Stimulated activated CD8-positive, alpha-beta memory T cell treated with anti-CD3 and anti-CD28 coated beads, Interleukin-2, amount 100 ng/mL, for 48 hours (primary cell): ENCODE data around the gene OVAAL.
"Not testable (repeated sequence)": the region's sequence is repeated elsewhere in the genome, so short reads cannot be mapped to it uniquely, and the experiment has no call there.

Experiments used
- DNase-seq, 2 donors: peaks; one replicate each; pipeline ENCODE4 v3.0.0-alpha.2; 2020; ENCODE audit warnings: low read depth in 2 of 2

Gene OVAAL

DNA sequence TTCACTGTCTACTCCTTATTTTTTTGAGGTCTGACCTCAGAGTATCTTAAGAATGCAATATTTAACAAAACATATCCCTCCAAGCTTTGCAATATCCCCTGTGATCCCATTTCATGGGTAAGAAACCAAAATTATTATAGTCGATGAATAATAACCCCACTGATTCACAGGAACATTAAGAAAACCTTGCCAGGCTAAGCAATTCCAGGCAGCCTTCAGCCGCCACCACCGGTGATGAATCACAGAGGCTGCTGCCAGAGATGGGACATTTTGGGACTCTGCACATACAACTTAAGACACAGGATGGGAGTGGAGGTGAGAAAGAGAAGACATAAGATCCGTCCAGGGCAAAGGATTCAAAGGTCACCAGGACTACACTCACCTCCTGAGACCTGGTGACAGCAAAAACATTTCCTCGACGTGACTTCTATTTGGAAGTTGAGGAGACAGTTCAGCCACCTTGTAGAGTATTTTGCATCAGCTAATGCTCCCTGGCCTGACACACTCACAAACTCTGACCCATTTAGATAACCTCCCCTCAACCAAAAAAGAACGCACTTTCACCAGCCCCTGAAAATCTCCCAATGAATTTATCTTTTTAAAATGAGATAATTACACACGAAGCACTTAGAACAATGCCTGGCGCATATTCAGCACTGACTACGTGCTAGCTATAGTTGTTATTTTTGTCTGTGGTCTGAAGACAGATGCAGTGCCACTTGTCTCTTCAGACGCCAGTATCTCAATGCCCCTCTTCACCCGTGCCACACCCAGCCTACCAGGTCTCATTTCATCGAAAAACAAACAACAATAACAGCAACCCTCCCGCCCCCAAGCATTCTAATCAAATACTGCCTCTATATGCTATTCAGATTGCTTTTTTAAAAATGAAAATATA, 17.8 kb upstream of the OVAAL start:
- DNase-seq, result no peak

DNA sequence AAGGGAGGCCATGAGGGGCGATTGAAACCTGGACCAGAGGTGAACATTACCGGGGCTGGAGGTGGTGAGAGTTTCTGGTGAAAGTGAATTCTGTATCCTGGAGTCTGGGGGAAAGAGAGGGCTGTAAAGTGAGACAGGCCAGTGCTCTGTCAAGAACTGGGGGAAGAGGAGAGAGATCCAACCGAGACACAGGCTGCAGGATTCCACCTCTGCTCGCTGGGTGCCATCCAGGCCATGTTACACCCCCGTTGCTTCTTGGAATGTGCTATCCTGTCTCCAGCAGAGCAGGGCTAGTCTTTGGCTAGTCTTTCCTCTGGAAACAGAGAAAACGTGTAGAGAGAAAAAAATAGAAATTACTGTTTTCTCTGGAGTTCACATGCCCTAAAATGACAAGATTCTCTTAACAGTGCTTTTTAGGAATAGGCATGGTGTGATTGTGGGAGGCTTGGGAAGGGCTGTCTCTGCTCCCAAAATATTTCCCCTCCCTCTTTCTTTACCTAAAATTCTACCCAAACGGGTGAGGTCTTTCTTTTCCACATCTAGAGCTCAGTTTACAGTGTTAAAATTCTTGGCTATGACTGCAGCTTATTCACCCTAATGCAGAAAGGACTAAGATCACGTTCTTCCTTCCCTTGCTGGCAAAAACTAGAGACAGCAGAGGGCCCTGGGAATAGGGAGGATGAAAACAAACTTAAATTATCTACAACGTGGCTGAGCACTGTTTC, 16.5 kb upstream of the OVAAL start:
- DNase-seq, result no peak

DNA sequence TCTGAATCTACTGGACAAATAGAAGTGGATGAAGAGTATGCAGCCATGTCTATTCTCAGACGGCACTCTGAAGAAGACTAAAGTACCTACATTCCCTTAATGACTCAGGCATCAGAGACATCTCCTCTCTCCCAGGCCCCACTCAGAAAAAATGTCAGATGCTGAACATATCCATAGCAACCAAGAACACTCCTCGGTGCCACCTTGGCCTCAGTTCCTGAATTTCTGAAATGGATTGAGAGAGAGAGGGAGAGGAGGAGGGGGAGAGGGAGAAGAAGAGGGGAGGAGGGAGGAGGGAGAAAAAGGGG, 16.0 kb upstream of the OVAAL start:
- DNase-seq, result no peak

DNA sequence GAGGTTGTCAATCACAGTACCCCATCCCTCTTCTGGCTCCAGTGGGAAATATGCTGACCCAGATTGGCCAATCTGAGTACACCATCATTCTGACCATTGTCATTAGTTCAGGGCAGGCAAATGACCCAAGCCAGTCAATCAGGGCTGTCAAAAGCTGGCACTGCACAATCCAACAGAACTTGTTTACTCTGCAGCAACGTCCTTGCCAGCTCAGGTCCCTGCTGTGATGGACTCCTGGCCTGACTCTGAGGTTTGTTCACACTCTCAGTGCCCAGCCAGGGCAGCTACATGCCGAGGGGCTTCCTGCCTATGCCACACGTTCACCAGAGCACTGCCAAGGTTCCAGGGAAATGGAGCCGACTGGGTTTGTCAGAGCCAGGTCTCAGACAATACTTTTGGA, 14.7 kb upstream of the OVAAL start:
- DNase-seq, result no peak

DNA sequence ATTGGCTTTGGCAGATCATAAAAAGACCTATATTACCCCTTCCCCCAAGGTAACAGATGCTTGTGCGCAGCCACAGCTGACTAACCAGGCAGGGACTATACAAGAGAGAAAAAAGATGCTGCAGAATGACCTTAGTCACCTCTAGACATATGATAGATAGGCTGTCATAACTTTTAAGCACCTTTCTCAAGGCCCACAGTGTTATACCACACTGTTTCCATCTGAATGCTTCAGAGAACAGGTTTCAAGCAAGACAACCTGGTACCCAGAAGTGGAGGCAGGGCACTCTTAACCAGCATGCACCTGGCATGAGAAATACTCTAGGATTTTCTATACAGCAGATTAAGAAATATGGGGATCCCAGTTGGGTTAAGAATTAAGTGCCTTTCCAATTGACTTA, 12.8 kb upstream of the OVAAL start:
- DNase-seq, result no peak

DNA sequence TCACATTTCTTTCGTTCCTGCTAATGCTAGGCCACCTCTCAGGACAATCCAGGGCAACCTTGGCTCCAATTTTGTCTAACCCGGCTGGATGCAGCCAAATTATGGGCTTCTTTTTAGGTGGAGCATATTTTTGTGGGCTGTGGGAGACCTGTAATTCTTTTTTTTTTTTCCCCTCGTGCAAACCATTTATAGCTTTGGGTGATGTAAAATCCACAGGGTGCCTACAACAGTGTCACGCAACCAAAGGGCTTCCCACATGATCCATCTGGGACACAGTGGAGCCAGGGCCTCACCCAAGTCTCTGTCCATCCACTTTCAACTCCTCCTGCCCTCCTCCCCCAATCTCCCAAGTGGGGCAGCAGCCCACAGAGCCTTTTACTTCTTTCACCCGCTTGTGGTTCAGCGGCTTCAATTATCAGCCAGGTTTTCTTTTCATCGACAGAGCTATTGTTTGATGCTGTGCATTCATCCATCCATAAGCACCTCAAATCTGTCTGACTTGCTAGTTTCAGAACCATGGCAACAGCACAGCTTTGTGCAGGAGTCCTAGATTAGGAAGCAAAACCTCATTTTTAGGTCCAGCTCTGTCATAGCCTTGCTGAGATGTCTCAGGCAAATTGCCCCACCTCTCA, 10.0 kb upstream of the OVAAL start:
- no peak for DNase-seq

DNA sequence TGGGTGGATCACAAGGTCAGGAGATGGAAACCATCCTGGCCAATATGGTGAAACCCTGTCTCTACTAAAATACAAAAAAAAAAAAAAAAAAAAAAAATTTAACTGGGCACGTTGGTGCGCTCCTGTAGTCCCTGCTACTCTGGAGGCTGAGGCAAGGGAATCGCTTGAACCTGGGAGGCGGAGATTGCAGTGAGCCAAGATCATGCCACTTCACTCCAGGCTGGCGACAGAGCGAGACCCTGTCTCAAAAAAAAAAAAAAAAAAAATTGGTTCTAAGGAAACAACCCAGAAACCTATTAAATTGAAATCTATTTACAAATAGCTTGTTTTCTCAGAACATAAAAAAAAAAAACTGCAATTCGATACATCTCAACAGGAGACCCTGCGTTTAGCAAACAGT, 9.0 kb upstream of the OVAAL start:
- not testable (repeated sequence) for DNase-seq

DNA sequence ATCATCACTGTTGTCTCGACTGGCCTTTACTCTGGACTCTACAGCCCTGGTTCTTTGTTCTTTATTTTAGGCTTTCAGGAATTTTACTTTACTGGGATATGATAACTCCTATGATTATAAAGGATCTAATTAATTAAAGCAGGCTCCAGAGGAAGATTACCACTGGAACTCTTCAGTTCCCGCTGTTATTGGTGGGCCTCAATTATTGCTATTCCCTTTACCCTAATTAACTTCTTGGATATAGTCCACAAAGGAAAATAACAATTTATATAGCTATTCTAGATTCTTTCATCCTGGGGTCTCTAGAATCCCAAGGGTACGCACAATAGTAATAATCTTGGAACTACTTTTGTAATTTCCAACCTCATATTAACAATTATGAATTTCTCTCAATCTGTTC, 8.5 kb upstream of the OVAAL start:
- no peak for DNase-seq

DNA sequence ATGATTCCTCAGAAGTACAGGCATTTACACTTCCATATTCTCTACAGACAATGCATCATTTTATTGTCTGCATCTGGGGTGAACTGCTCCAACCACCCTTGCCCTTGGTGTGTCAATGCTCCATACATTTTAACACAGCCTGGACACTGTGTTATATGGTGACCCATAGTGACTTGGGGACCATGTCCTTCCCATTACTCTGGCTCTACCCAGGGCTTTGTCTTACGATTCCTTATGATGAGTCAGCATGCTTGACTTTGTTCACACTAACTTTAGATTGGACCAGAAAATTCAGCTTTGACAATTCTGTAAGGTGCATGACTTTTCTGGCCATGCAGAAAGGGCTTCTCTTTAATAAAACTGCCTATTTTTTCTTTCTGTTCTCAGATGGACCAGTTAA, 6.8 kb upstream of the OVAAL start:
- DNase-seq, result no peak

DNA sequence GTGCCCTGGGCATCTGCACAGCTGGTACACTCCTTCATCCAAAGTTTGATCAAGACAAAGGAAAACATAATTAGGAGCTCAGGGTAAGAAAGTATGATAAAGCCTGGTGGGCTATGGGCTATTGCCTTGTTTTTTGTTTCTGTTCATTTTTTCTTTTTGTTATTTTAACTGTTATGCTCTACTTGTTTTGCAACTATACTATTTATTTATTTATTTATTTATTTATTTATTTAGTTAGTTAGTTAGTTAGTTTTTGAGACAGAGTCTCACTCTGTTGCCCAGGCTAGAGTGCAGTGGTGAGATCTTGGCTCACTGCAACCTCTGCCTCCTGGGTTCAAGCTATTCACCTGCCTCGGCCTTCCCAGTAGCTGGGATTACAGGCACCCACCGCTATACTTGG, 5.7 kb upstream of the OVAAL start:
- DNase-seq, result not testable (repeated sequence)

DNA sequence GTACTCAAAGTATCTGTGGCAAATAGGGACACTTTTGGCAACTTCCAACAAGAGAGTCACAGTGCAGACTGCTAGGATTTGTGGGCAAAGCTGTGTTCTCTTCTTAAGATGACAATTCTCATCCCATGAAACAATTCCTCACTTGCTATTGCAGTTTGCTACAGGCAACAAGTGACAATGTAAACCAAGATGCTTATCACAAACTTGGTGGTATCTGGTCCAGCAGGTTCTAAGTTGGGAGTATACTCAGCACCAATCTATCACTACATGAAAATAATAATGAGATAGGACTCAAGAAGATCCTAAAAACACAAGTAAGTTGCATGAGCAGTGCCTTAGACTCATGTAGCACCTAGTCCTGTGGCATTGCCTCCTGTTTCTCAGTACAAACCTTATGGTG, 3.4 kb upstream of the OVAAL start:
- no peak for DNase-seq

DNA sequence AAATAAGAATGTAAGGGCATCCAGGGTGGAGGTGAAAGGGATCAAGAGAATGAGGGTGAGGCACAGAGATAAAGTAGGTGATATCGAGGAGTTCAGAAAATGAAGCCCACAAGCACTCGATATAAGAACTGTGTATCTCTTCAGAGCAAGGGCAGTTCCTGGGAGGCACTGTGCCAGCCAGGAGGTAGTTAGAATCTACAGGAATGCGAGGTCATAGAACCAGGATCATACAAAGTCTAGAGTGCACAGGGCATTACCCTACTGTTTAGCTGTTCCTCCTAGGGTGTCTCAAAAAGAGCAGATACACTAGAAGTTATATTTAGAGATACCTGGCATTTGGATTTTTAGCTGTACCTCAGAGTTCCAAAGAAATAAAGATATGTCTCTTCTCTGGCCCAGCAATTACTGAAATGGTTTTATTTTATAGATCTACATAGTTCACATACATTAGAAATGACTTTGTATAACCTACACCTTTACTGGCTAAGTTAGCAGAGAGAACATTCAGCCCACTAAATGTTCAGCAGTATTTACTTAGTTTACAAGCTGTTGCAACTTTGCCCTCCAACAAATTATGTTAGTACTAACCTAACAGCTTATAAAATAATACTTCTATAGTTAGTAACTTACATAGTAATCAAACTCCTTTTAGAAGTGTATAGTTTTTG, 1.6 kb downstream of the OVAAL start:
- no peak for DNase-seq

DNA sequence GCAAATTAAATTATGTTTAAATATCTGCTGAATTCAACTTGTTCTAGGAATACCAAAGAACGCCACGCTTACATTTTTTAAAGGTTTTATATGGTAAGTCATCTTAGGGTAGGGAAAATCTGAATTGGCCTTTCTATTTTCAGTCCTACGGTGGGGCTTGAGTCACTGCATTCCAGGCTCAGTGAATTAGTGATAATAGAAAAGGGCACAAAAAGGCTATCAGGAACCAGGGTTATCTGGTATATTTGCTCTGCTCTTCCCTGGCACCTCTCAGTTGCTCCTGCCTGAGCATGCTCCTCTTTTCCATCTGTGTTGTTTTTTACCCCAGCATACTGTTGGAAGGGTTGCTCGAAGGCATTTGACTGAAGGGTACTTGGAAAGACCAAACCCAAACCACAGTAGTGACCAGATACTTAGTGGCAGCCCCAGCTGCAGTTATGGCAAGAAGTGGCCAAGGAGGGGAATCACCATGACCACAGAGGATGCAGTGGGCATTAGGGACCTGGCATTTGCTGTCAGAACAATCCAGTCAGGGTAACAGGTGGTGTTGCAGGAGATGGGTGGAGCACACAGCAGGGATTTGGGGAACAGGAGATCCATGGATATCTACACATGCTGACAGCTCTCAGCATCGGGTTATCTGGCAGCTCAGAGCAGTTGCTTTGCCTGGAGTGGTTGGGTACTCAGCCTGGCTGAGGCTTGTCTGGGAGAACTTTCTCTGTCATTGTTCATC, 2.3 kb downstream of the OVAAL start:
- no peak for DNase-seq

DNA sequence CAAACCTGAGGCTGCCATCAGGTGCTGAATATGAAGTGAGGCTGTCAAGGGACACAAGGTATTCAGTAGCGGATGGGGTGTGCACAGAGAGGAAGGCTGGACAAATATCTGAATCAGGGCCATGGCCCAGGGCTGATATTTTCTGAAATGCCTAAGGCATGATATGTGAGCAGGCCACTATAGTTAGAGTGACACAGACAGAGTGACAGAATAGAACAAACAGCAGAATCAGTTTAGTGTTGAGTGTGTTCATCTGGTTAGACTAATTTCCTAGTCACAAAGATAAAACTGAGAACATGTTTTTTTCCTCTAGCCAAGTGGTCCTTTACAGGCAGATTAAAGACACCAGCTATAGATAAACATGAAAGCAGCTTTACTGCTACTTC, 3.9 kb downstream of the OVAAL start:
- DNase-seq, result no peak

DNA sequence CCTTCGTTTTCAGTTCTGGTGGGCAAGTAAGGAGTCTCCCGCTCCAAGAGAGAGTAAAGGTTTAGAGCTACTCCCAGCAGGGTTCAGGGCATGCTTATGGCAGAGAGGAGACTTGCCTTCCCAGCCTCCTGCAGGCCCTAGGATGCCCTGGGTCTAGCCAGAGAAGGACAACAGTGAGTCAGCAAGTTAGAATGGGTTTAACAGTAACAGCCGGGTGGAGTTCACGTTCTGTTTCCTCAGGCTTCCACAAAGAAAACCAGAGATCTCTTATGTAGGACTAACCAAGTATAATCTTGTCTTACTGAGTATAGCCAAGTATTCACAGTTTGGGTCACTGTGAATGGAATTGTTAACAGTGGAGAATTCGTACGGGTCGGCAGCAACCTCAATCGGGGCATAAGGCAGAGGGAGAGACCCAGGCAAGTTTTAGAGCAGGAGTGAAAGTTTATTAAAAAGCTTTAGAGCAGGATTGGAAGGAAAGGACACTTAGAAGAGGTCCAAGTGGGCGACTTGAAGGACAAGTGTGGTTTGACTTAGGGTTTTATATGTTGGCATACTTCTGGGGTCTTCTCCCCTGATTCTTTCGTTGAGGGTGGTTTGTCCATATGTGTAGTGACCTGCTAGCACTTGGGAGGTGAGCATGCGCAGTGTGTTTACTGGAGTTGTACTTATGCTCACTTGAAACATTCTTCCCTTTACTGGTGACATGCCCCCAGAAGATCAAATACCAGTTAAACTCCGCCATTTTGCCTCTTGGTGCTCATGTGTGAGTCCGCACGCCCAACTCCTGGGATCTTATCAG, 4.5 kb downstream of the OVAAL start:
- no peak for DNase-seq

DNA sequence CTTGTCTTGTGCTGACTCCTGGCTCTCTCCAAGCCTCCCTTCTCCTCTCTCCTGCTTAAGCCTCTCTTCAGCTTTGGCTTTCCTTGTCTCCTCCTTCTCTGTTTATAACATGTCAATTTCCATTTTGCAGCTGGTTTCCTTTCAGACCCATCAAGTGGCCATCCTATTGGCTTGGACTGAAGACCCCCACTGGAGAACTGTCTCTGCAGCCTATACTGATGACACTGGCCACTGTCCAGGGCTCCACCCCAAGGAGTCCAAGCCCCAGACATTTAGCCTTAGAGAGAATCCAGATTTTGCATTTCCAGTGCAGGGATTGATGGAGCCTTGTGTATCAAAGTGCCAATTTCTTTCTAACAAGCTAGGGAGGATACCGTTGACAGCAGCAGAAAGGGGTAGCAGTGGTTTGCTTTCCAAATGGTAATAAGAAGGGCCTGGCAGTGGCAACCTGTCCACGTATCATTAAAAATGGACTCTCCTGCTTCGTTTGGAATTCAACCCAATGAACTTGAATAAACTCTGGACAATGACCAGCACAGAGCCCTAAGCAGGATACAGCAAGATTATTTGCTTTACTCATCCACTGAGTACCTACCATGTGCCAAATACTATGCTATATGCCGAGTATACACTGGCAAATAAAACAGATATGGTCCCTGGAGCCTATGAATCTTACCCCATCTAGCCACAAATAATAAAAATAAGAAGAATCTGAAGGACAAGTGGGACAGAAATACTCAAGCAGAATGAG, 6.5 kb downstream of the OVAAL start:
- DNase-seq, result no peak

DNA sequence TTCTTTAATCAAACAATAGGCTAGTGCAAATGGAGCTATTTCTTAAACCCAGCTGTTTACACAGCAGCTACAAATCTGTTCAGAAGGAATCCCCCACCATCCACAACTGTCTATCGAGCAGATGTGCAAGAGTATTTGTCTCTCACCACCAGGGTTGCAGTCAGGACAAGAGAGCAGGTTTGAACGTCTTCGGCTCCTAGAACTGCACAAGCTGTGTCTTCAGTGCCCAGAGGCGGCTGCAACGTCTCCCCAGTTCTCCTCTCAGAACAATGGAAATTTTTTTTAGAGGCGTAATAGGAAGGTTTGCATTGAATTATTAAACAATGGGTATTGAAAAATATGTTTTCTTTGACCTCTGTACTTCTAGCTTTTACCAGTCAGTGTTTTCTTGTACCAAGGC, 7.3 kb downstream of the OVAAL start:
- DNase-seq, result no peak

DNA sequence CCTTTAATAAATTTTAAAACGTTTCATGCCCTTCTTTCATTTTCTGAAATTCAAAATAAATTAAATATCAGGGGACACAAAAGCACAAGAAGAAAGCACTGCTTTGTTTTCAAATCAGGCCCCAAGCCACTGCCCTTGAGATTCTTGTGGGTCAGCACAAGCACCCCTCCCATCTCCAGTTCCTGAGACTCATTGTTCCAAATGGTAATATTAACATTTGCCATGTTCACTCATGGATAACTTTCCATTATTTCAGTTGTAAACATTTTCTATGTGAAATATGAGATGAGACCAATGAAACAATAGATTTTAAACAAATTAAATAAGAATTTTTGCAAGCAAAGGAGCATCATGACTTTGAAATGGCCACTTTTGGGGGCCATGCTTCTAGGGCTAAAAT, 7.7 kb downstream of the OVAAL start:
- DNase-seq, result no peak

DNA sequence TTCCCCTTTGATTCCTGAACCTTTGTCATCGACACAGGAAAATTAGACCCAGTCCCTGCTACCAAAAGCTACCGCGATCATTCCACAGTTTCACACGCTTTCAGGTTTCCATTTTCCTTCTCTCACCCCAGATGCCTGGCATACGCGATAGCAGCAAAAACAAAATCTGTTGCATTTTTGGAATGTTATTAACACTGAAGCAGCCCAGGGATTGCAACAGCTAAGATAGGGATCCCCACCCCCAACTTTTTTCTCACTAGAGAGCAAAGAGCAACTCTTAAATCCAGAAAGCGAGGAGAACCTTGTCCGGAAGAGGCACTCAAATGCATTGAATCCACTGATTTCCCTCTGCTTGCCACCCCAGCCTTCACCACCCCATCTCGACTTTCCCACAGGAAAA, 8.9 kb downstream of the OVAAL start:
- no peak for DNase-seq

DNA sequence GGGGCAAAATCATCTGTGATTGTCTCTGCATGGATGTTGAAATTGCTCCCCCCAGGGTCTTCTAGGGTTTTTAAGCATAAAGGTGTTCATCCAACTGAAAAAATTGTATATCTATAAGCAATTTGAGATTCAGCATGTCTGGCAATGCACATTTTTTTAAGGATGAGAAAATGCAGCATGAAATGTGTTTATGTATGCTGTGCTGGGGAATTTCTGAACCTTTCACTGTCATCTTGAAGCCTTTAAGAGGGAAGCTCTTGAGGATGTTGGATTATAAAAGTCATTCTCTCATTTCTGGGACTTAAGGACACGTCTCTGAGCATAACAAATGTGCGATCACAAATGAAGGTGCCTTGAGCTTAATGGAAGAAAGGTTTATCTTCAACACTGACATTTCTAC, 9.4 kb downstream of the OVAAL start:
- no peak for DNase-seq
